GM23338 (cell line): ENCODE measurements around the gene ALOX12.
"Not testable (repeated sequence)": the region's sequence is repeated elsewhere in the genome, so short reads cannot be mapped to it uniquely, and the experiment has no call there.

ENCODE experiments used
- CREB1 ChIP-seq: fragments of 250-450 bp; sonication (Bioruptor Pico); IDR thresholded peaks from 2 replicates; pipeline ENCODE4 v1.5.0; 2020; ENCODE audit warnings: low read depth, mild to moderate bottlenecking, moderate library complexity
- CTCF ChIP-seq, 2 experiments: fragments of 200-600 bp in 1 of 2; sonication (generic) in 1 of 2; conservative IDR thresholded peaks; 2 replicates each; pipeline versions ENCODE4 v1.5.1 to v1.6.1; 2016 to 2017; ENCODE audit warnings: antibody characterized with exemption in 2 of 2, low read depth in 2 of 2, mild to moderate bottlenecking in 2 of 2, moderate library complexity in 1 of 2
- ETS1 ChIP-seq: IDR thresholded peaks from 2 replicates; pipeline ENCODE4 v1.6.1; 2016; ENCODE audit warnings: antibody characterized with exemption
- EZH2 ChIP-seq: fragments of 200-600 bp; sonication (generic); IDR thresholded peaks from one replicate; pipeline ENCODE4 v1.8.0; 2017; ENCODE audit warnings: antibody characterized with exemption, mild to moderate bottlenecking, low read depth; ENCODE audit not compliant: unreplicated experiment
- EZH2phosphoT487 ChIP-seq: fragments of 200-600 bp; sonication (generic); IDR thresholded peaks from one replicate; pipeline ENCODE4 v1.8.1; 2018; ENCODE audit warnings: antibody characterized with exemption; ENCODE audit not compliant: unreplicated experiment
- JUNB ChIP-seq: IDR thresholded peaks from one replicate; pipeline ENCODE4 v1.6.1; 2016; ENCODE audit warnings: antibody characterized with exemption; ENCODE audit not compliant: unreplicated experiment
- NANOG ChIP-seq: IDR thresholded peaks from 2 replicates; pipeline ENCODE4 v1.6.1; 2016; ENCODE audit warnings: antibody characterized with exemption, borderline replicate concordance
- POLR2AphosphoS5 ChIP-seq: IDR thresholded peaks from 2 replicates; pipeline ENCODE4 v1.6.1; 2016; ENCODE audit warnings: antibody characterized with exemption, low read depth
- REST ChIP-seq: IDR thresholded peaks from one replicate; pipeline ENCODE4 v1.6.1; 2018; ENCODE audit warnings: antibody characterized with exemption; ENCODE audit not compliant: unreplicated experiment
- ZNF331 ChIP-seq: fragments of 250-450 bp; sonication (Bioruptor Pico); IDR thresholded peaks from 2 replicates; pipeline ENCODE4 v1.5.0; 2020; ENCODE audit warnings: low read depth, mild to moderate bottlenecking, moderate library complexity
- ZNF462 ChIP-seq: fragments of 250-450 bp; sonication (Bioruptor Pico); IDR thresholded peaks from 2 replicates; pipeline ENCODE4 v1.5.0; 2020; ENCODE audit warnings: mild to moderate bottlenecking, moderate library complexity

- TF ChIP-seq CTCF (conservative IDR thresholded peaks at IDR 0.05; ENCODE audit: low read depth in 2 of 2); EZH2; REST; POLR2AphosphoS5; ZNF331 (CRISPR knock-in tag); CREB1 (CRISPR knock-in tag); JUNB; EZH2phosphoT487; ZNF462 (CRISPR knock-in tag); ETS1; NANOG: not testable (repeated sequence)
These were observed 51.0 kb downstream of the ALOX12 start for GRCh38 chr17:7046725-7047397.
